ENCODE results near the gene IL19. TPM values are rescaled to one million over a fixed set of nuclear protein-coding genes. Genes with fewer than 3 reads are reported as not detected.

IL19 gene
- total RNA-seq, 2 experiments from 2014 or later: not detected

- no peak for DNase-seq
- Mint-ChIP-seq H3K27ac (no peak overlapping the region), H3K36me3 (ENCODE audit: low read depth) (peaks cover 9% of the 10 kb centered on the region), H3K27me3 (no peaks in the 10 kb centered on the region), H3K9me3 (ENCODE audit: low read depth) (no peaks in the 10 kb centered on the region), H3K4me3 (no peak overlapping the region), H3K4me1 (peaks cover 77% of the 10 kb centered on the region)
- ATAC-seq: no peak
- intact Hi-C loops (cut with DNase I, micrococcal nuclease): no loop called here
- ChIA-PET CTCF (interaction anchor here (0.9 to 2.2 kb wide), 7 partner anchors 13 to 171 kb away, joined by 3 to 9 read pairs (median 5); no protein-coding TSS in a partner anchor), POLR2A (interaction anchor here (0.5 kb wide), 1 partner anchor 184 kb away, joined by 4 read pairs; no protein-coding TSS in a partner anchor)
Observed at GRCh38 chr1:206741142-206741701, 29.4 kb upstream of the IL19 start.

DNA sequence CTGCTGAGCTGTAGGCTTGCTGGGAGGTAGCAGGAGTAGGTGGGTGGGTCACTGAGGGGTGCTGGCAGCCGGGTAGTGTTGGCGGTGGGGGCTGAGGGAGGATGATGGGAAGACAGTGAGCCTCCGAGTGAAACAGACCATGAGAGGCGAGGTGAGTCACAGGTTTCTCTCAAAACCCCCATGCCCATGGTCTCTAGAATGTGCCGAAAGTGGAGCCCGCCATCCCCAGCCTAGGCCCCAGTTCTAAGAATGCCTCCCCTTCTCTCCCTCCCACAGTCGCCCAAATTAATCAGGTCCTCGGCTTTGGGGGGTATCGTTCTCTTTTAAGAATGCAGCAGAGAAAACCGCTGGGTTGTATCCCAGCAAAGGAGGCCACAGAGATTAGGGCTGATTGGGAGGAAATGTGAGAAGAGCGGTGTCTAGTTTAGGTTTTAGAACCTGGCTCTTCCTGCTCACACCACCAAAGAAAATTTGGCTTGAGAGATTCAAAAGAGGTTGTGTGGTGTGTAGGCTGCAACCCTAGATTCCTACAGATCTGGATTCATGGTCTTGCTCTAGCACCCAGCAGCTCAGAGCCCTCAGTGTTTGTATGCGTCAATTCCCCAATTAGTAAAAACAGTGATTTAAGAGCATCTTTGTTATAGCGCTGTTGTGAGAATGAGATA is 27.7 kb upstream of the IL19 start:
- POLR2A ChIA-PET: interaction anchor here (0.9 kb wide), 1 partner anchor 60 kb away, joined by 3 read pairs; no protein-coding TSS in a partner anchor
- no peak overlapping the region for H3K4me3 Mint-ChIP-seq
- DNase-seq: peak; percentile 40

DNA sequence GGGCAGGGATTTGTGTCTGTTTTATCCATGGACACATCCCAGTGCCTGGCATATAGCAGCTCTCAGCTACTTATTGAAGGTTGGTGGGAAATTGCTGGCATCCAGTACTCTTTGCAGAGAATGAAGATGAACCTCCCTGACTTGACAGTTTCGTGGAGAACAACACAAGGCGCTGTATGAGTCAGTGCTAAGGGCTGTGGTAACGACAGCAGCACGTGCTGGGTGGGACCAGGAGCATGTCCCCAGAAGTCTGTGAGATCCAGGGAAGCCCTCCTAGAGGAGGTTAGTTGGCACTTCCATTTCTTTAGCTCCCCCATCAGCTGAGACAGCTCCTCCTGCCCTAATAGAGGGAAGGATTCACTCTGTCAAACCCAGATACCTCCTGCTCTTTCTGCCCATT is 25.9 kb upstream of the IL19 start:
- DNase-seq (peak; percentile 45), ATAC-seq (peak; percentile 50)
- Mint-ChIP-seq H3K9me3 (ENCODE audit: low read depth) (no peaks in the 10 kb centered on the region), H3K27me3 (peaks cover 3% of the 10 kb centered on the region), H3K36me3 (ENCODE audit: low read depth) (no peaks in the 10 kb centered on the region), H3K4me1 (peaks cover 51% of the 10 kb centered on the region), H3K27ac (no peak overlapping the region), H3K4me3 (no peak overlapping the region)
- ChIA-PET POLR2A (no interaction called here), CTCF (interaction anchor here (0.8 to 2.6 kb wide), 3 partner anchors 10 to 164 kb away, joined by 3 to 13 read pairs (median 5); no protein-coding TSS in a partner anchor)
- intact Hi-C loops (cut with DNase I, micrococcal nuclease): no loop called here

More for the DNA sequence above, 27.7 kb upstream of the IL19 start:
- ATAC-seq: no peak
- CTCF ChIA-PET: interaction anchor here (0.6 to 1.7 kb wide), 6 partner anchors 11 to 169 kb away, joined by 3 to 6 read pairs (median 5); no protein-coding TSS in a partner anchor
- intact Hi-C loops (cut with DNase I, micrococcal nuclease): no loop called here
- Mint-ChIP-seq H3K9me3 (ENCODE audit: low read depth) (no peaks in the 10 kb centered on the region), H3K4me1 (peaks cover 60% of the 10 kb centered on the region), H3K36me3 (ENCODE audit: low read depth) (peaks cover 9% of the 10 kb centered on the region), H3K27ac (peak overlapping the region; percentile 24), H3K27me3 (no peaks in the 10 kb centered on the region)

DNA sequence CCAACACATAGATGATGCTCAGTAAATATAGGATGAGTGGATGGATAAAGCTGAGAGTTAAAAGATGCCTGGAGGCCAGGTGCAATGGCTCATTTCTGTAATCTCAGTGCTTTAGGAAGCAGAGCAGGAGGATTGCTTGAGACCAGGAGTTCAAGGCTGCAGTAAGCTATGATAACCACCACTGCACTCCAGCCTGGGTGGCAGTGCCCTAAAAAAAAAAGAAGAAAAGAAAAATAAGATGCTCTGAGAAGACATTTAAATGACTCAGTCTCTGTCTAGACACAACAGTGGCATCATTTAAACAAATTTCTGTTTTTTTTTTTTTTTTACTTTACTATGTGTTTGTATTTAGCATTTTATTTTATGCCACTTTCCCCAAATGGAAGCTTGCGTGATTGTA is 25.3 kb upstream of the IL19 start:
- ChIA-PET CTCF (interaction anchor here (0.9 to 2.6 kb wide), 4 partner anchors 10 to 163 kb away, joined by 3 to 13 read pairs (median 3); no protein-coding TSS in a partner anchor), POLR2A (interaction anchor here (0.6 to 0.7 kb wide), 2 partner anchors 12 to 1081 kb away, joined by 4 to 9 read pairs; no protein-coding TSS in a partner anchor)
- peaks cover 46% of the 10 kb centered on the region for H3K4me1 Mint-ChIP-seq
- H3K4me3 Mint-ChIP-seq: no peak overlapping the region
- peaks cover 3% of the 10 kb centered on the region for H3K27me3 Mint-ChIP-seq
- no peak overlapping the region for H3K27ac Mint-ChIP-seq
- no peak for DNase-seq
- no peak for ATAC-seq
- H3K36me3 Mint-ChIP-seq (ENCODE audit: low read depth): no peaks in the 10 kb centered on the region
- intact Hi-C loops (cut with DNase I, micrococcal nuclease): no loop called here
- H3K9me3 Mint-ChIP-seq (ENCODE audit: low read depth): no peaks in the 10 kb centered on the region

DNA sequence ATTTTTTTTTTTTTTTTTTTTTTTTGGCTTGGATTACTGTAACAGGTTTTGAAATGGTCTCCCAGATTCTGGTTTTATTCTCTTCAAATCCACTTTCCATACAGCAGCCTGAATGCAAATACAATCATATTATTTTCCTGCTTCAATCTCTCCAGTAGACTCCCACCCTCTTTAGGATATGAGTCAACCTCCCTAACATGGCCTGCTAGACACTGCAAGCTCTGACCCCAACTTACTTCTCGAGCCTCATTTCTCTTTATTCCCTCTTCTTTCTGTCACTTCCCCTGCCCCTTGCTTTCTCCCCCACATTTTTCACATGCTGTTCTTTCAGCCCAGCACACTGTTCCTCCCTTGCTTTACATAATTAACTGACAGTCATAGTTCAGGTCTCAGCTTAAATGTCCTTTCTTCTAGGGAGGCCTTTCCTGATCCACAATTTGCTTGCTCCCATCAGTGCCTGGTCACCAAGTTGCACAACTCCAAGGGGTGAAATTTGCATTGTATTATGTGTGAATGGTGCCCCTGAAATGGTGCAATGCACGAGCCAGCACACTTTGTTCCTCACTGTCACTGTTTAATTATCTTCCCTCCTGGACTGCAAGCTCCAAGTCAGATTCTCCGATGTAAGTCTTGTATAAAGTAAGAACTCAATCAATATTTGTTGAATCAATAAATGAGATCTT is 22.1 kb upstream of the IL19 start:
- no peaks in the 10 kb centered on the region for H3K36me3 Mint-ChIP-seq (ENCODE audit: low read depth)
- DNase-seq (no peak), ATAC-seq (no peak)
- peaks cover 27% of the 10 kb centered on the region for H3K4me1 Mint-ChIP-seq
- H3K27ac Mint-ChIP-seq: no peak overlapping the region
- H3K27me3 Mint-ChIP-seq: peaks cover 3% of the 10 kb centered on the region
- intact Hi-C loops (cut with DNase I, micrococcal nuclease): loop anchor here in 1 of 2 experiments (1.0 kb wide), 1 partner anchor 40 kb away; no protein-coding TSS in a partner anchor
- ChIA-PET POLR2A (no interaction called here), CTCF (interaction anchor here (0.7 to 3.0 kb wide), 10 partner anchors 9 to 163 kb away, joined by 3 to 12 read pairs (median 3); no protein-coding TSS in a partner anchor)
- no peaks in the 10 kb centered on the region for H3K9me3 Mint-ChIP-seq (ENCODE audit: low read depth)
- H3K4me3 Mint-ChIP-seq: no peak overlapping the region

- POLR2A ChIA-PET: no interaction called here
- ATAC-seq (no peak), DNase-seq (no peak)
- CTCF ChIA-PET: no interaction called here
- Mint-ChIP-seq H3K36me3 (ENCODE audit: low read depth) (no peaks in the 10 kb centered on the region), H3K27me3 (peaks cover 3% of the 10 kb centered on the region), H3K4me3 (no peak overlapping the region), H3K9me3 (ENCODE audit: low read depth) (no peaks in the 10 kb centered on the region), H3K27ac (no peak overlapping the region), H3K4me1 (peaks cover 40% of the 10 kb centered on the region)
- intact Hi-C loops (cut with DNase I, micrococcal nuclease): no loop called here
Observed at GRCh38 chr1:206751891-206752290, 18.7 kb upstream of the IL19 start.

GRCh38 chr1:206752481-206752880 is 18.1 kb upstream of the IL19 start:
- Mint-ChIP-seq H3K36me3 (ENCODE audit: low read depth) (no peaks in the 10 kb centered on the region), H3K27me3 (peaks cover 3% of the 10 kb centered on the region), H3K27ac (no peak overlapping the region), H3K9me3 (ENCODE audit: low read depth) (no peaks in the 10 kb centered on the region), H3K4me1 (peaks cover 40% of the 10 kb centered on the region), H3K4me3 (no peak overlapping the region)
- DNase-seq (no peak), ATAC-seq (no peak)
- CTCF ChIA-PET: interaction anchor here (0.8 to 1.3 kb wide), 3 partner anchors 13 to 57 kb away, joined by 3 to 4 read pairs (median 3); no protein-coding TSS in a partner anchor
- POLR2A ChIA-PET: no interaction called here
- intact Hi-C loops (cut with DNase I, micrococcal nuclease): no loop called here

GRCh38 chr1:206753141-206753540 is 17.4 kb upstream of the IL19 start:
- intact Hi-C loops (cut with DNase I, micrococcal nuclease): no loop called here
- no peak overlapping the region for H3K27ac Mint-ChIP-seq
- no peaks in the 10 kb centered on the region for H3K36me3 Mint-ChIP-seq (ENCODE audit: low read depth)
- H3K4me3 Mint-ChIP-seq: no peak overlapping the region
- H3K27me3 Mint-ChIP-seq: peaks cover 3% of the 10 kb centered on the region
- ATAC-seq: no peak
- H3K4me1 Mint-ChIP-seq: peaks cover 37% of the 10 kb centered on the region
- H3K9me3 Mint-ChIP-seq (ENCODE audit: low read depth): no peaks in the 10 kb centered on the region
- no peak for DNase-seq
- ChIA-PET POLR2A (no interaction called here), CTCF (interaction anchor here (0.8 to 1.3 kb wide), 3 partner anchors 12 to 56 kb away, joined by 3 to 4 read pairs (median 3); no protein-coding TSS in a partner anchor)

DNA sequence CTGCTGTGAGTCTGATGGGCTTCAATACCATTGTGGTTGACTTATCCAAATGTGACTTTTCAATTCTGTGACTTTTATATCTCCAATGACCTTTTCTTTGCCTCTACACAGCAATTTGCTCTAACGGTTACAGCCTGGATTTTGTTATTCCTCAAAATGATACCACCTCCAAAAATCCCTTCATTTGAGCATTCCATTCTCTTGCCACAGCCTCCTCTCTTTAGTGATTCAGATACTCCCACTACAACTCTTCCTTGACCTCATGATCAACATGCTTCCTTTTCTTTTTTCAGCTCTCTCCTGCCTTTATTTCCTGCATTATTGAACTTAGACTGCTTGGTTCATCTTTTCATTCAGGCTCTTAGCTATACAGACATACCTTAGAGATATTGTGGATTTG is 16.6 kb upstream of the IL19 start:
- Mint-ChIP-seq H3K27me3 (no peaks in the 10 kb centered on the region), H3K36me3 (ENCODE audit: low read depth) (no peaks in the 10 kb centered on the region), H3K4me1 (peaks cover 31% of the 10 kb centered on the region), H3K4me3 (no peak overlapping the region), H3K27ac (no peak overlapping the region), H3K9me3 (ENCODE audit: low read depth) (no peaks in the 10 kb centered on the region)
- POLR2A ChIA-PET: interaction anchor here (0.6 kb wide), 1 partner anchor 49 kb away, joined by 3 read pairs; no protein-coding TSS in a partner anchor
- ATAC-seq: no peak
- DNase-seq: no peak
- CTCF ChIA-PET: interaction anchor here (0.6 to 1.6 kb wide), 3 partner anchors 12 to 157 kb away, joined by 3 to 5 read pairs (median 4); no protein-coding TSS in a partner anchor
- intact Hi-C loops (cut with DNase I, micrococcal nuclease): no loop called here

DNA sequence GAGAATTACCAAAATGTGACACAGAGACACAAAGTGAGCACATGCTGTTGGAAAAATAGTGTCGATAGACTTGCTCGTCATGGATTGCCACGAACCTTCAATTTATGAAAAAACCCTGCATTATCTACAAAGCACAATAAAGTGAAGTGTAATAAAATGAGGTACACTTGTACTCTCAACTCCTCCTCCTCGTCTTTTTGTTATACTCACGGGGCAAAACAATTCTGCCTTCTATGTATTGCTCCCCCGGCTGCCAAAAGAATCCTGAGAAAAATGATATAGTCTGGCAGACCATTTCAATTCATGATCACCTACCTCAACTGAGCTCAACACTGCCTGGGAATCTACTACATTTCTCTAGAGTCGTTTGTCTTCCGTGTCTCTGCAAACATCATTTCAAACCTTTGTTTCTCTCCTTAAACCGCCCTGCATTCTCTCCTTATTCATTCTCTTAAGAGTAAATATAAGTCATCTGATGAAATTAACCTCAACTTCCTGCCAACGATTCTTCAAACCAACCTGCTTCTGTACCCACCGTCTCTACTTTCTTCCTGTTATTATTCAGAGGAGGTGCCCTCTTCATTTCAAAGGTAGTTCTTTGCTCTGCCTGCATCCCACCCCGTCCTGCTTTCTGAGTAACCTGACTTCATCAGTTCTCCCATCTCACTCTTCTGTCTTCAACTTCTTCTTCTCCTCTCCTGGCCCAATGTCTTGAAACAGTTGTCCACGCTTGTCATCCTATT is 12.9 kb upstream of the IL19 start:
- H3K9me3 Mint-ChIP-seq (ENCODE audit: low read depth): no peaks in the 10 kb centered on the region
- H3K27me3 Mint-ChIP-seq: no peaks in the 10 kb centered on the region
- H3K36me3 Mint-ChIP-seq (ENCODE audit: low read depth): no peaks in the 10 kb centered on the region
- H3K4me1 Mint-ChIP-seq: peaks cover 30% of the 10 kb centered on the region
- no peak overlapping the region for H3K4me3 Mint-ChIP-seq
- DNase-seq: peak; percentile 56
- CTCF ChIA-PET: interaction anchor here (0.6 to 5.1 kb wide), 4 partner anchors 9 to 37 kb away, joined by 3 to 37 read pairs (median 20); partner anchors contain the start of gene IL19
- POLR2A ChIA-PET: interaction anchor here (0.5 to 2.0 kb wide), 3 partner anchors 12 to 46 kb away, joined by 4 to 9 read pairs (median 4); no protein-coding TSS in a partner anchor
- intact Hi-C loops (cut with DNase I, micrococcal nuclease): loop anchor here (1.0 to 2.0 kb wide), 3 partner anchors 12 to 46 kb away; no protein-coding TSS in a partner anchor
- no peak overlapping the region for H3K27ac Mint-ChIP-seq
- peak; percentile 93 for ATAC-seq

Measured in activated CD4-positive, alpha-beta T cell treated with anti-CD3 and anti-CD28 coated beads for 36 hours (primary cell).